IPS-18c (cell line): ENCODE measurements around the gene PTPN5.

Experiments used
- H3K4me3 ChIP-seq: 2 replicates; pipeline ENCODE4 v1.7.0; 2013; ENCODE audit warnings: low read depth, mild to moderate bottlenecking, low read length, moderate library complexity; ENCODE audit not compliant: insufficient read depth
- H3K9me3 ChIP-seq: one replicate; pipeline ENCODE4 v1.6.1; 2013; ENCODE audit warnings: mild to moderate bottlenecking, low read length, moderate library complexity; ENCODE audit not compliant: control insufficient read depth, insufficient read depth

Gene PTPN5

DNA sequence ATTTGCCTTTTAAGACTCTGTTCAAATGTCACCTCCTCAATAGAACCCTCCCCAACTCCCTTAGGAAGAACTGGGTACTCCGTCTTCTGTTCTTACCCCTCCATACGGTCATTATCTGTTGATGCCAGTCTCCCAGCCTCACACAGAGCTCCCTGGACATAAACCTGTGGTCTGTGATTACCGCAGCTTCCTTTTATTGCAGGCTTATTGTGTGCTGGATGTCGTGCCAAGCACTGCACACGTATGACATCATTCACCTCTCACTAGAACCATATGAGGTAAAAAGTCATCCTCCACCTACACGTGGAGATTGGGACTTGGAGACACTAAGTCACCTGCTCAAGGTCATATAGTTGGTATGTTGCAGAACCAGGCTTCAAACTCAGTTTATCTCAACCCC lies 15.3 kb downstream of the PTPN5 start:
- Histone ChIP-seq H3K4me3 (no peak overlapping the region), H3K9me3 (peaks cover 4% of the 10 kb centered on the region)

DNA sequence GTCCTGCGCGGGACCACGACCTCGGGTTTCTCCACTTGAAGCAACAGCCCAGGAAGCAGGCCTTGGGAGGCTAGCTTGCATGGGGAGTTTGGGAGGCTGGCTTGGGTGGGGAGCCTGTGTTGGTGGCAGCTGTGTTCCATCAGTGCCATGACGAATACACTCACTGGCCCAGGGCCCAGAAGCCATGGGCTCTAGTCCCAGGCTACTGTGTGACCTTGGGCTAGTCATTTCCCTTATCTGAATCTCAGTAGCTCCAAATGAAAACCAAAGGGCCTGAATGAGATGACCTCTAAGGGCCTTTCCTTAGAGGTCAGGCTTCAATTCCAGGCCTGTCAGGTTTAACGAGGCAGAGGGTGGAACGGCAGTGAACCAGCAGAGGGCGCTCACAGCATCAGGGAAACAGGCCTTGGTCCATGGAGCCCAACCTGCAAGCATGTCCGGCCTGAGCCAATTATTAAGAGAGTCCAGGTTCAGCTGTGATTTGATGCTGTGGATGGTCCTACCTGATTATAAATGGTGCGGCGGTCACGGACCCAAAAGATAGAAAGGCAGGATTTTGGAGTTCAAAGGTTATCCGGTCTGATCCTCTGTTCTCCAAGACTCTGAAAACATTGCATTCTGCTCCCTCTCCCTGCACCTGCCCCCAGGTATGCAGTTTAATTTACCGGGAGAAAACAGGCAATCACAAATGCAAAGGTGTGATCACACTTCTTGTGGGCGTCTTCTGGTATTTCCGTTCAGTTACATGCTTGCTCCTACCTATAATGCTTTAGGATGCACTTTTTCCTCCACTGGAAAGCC lies 15.9 kb downstream of the PTPN5 start:
- Histone ChIP-seq H3K9me3 (peaks cover 4% of the 10 kb centered on the region), H3K4me3 (no peak overlapping the region)

DNA sequence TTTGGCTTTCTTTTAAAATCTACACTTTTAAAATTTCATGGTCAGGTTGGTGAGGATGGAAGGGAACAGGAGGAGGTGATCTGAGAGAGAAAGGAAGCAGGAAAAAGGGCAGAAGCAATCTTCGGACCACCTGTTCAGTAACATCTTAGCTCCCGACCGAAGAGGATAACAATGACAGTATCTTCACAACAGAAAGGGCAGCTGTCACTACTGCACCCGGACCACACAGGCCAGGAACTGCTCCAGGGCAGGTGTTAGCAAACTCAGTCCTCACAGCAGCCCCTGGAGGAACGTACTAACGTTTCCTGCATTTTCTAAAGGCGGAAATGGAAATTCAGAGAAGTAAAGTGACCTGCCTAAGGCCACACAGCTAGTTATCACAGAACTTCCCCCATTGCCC lies 16.8 kb downstream of the PTPN5 start:
- Histone ChIP-seq H3K9me3 (peaks cover 4% of the 10 kb centered on the region), H3K4me3 (no peak overlapping the region)

DNA sequence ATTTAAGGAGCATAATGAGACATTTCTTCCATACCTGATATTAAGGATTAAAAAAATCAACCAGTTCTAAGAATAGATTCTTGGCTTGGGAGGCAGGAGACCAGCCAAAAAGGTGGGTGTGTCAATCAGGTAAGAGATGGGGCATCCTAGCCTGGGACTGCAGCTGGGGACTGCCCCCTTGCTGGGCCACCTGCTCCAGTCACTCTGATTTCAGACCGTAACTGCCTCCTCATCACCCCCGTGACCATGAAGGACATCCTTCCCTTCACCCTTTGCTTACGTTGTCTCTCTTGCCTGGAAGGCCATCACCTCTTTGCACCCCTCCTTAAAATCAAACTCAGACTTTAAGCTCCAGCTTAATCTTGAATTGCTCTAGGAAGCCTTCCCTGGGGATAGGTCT lies 17.9 kb downstream of the PTPN5 start:
- peaks cover 4% of the 10 kb centered on the region for H3K9me3 ChIP-seq
- H3K4me3 ChIP-seq = no peak overlapping the region

DNA sequence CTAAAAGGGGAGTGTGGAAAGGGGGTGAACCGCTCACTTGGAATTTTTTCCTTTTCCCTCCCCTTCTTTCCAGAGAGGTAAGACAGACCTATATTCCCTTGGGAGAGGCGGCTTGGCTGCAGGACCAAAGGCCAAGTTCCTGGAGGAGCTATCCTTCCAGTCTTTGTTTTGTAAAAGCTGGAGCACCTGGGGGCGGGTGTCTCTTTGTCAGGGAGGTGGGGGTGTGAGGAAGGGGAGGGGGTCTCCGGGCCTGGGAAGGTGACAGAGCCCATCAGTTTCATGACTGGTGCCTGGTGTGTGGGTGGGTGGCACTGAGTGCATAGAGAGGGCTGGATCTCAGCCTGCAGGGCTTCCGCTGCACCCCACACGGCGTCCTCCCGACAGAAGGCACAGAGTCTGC lies 18.5 kb downstream of the PTPN5 start:
- Histone ChIP-seq H3K9me3 (peaks cover 4% of the 10 kb centered on the region), H3K4me3 (no peak overlapping the region)

DNA sequence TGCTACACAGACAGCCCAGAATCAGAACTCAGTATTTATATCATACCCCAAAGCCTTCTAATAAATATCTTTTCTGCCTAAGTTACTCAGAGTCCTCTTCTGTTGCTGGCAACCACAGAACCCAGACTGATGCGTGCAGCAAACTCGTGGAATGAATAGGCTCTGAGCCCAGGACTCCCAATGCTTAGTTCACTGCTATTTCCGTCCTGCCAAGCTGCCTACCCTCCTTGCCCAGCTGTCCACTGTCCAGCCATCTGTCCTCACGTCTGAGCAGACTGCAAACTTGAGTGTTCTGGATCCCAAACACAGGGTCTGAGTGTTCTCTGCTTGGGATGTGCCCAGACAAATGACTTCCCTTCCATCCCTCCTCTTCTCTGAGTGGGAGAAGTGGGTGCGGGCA lies 19.4 kb downstream of the PTPN5 start:
- Histone ChIP-seq H3K9me3 (peaks cover 4% of the 10 kb centered on the region), H3K4me3 (no peak overlapping the region)

DNA sequence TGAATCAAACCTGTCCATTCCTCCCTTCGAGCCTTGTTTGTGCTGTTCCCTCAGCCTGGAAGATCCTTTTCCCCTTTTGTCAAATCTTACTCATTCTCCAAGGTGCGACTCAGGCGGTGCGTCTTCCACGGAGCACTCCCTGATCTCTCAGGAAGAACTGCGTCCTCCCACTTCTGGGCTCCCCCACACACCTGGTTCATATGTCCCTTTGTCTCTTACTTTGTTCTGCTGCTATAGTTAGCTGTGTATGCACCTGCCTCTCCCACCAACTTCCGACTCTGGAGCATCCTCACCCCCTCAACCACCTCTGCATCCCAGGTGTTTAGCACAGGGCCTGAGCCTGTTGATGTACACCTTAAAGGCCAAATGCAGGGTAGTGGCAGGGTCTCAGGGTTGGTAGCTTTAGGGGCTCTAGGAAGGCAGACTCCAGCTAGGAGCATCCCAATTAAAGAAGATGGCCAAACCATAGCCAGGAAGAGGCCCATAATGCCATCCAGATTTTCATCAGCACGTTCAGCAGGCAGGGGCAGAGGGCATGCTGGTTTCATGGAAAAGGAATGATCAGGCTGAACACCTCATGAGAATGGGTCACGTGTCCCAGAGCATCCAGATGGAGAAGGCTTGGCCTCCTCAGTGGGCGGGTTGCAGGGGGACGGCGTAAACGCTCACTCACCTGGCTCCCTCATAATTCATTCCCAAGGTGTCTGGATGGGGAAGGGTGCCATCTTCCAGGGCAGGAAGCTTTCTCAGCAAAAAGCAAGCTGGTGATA lies 20.1 kb downstream of the PTPN5 start:
- Histone ChIP-seq H3K4me3 (no peak overlapping the region), H3K9me3 (peaks cover 4% of the 10 kb centered on the region)

DNA sequence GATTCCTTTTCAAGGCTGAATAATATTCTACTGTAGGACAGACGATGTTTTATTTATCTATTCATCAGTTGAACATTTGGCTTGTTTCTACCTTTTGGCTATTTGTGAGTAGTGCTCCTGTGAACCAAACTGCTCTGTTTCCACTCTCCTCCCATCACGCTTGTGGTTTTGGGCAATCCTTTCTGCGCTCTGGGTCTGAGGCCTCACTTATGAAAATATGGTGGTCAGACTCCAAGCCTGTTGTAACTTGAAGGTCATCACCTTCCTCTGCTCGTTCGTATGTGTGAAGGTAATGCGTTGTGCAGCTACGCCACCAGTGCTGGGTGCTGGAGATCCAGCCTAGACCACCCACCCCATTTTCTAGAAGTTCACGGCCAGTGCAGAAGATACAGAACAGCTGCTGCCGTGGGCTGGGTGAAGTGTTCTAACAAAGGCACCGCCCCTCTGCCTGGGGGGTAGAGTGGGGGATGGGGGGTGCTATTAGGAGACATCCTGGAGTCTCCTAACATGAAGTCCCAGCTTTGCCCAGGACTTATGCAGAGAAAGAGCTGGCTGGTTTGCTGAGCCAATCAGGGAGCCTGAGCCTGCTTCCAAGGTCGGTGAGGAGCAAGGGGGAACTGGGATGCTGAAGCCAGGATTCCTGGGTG lies 21.0 kb downstream of the PTPN5 start:
- peaks cover 4% of the 10 kb centered on the region for H3K9me3 ChIP-seq
- no peak overlapping the region for H3K4me3 ChIP-seq

DNA sequence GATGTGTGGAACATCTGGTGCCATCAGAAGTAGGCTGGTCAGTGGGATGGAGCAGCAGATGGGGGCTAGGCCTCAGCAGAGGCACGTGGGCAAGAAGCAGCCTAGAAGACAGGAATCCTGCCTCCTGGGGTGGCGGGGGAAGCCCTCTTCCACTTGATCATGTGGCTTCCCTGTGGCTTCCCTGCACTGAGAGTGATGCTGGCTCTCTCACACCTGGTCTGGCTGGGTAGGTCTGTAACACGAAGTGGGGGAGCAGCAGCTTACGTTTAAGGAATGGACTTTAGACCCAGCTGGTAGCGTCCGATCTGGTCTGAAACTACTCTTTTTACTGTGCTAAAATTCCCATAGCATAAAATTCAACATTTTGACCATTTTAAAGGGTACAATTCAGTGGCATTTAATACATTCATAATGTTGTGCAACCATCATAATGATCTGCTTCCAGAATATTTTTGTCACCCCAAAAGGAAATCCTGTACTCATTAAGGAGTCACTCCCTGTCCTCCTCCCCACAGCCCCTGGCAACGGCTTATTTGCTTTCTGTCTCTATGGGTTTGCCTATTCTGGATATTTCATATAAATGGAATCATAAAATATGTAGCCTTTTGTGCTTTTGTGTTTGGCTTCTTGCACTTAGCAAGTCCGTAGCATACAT lies 21.7 kb downstream of the PTPN5 start:
- no peak overlapping the region for H3K4me3 ChIP-seq
- peaks cover 4% of the 10 kb centered on the region for H3K9me3 ChIP-seq

DNA sequence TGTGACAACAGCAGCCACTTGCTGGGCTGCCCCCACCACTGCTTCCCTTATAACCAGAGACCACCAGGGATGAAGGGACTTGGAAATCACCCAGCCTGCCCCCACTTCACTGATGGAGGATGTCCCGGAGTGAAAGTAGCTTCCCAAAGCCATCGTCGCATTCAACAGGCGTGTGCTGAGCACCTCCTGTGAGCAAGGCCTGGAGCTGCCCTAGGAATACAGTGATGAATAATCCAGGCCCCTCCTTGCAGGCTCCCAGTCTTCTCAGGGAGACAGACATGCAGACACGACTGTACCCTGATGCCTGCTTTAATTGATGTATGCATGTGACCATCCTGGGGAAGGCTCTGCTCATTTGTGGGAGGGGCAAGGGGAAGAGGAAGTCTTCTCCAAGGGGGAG lies 22.6 kb downstream of the PTPN5 start:
- Histone ChIP-seq H3K4me3 (no peak overlapping the region), H3K9me3 (no peaks in the 10 kb centered on the region)

DNA sequence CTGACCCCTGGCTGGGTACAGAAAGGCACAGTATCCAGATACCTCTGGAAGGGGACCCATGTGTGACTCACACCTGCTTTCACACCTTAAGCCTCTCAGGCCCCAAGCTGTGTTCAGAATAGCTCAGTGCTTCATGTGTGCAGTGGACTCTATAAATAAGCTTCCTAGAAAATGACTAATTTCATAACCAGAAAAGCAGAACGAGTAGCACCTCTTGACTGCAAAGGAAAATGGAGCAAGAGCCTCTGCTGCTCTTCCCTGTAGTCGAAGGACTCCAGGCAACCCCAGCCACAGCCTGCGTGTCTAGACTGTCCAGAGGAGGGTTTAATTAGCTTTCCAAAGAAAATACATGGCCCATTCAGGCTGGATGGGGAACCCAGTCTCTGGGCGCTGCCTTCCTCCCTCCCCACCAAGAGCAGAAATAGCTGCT lies 23.1 kb downstream of the PTPN5 start:
- Histone ChIP-seq H3K9me3 (no peaks in the 10 kb centered on the region), H3K4me3 (no peak overlapping the region)

DNA sequence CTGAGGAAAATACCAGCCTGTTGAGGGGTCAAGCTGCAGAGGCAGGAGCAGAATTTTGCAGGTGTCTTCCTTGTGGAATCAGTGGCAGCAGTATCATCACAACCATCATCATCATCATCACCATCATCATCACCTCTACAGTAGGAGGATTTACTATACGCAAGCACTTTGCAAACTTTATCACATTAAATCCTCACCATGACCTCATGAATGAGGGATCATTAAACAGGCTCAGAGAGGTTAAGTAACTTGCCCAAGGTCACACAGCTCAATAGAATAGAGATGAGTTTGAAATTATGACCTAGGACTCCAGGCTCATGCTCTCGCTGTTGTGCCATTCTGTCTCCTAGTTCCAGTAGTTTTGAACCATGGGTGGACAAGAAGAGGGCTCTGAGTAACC lies 25.6 kb downstream of the PTPN5 start:
- Histone ChIP-seq H3K9me3 (no peaks in the 10 kb centered on the region), H3K4me3 (no peak overlapping the region)

DNA sequence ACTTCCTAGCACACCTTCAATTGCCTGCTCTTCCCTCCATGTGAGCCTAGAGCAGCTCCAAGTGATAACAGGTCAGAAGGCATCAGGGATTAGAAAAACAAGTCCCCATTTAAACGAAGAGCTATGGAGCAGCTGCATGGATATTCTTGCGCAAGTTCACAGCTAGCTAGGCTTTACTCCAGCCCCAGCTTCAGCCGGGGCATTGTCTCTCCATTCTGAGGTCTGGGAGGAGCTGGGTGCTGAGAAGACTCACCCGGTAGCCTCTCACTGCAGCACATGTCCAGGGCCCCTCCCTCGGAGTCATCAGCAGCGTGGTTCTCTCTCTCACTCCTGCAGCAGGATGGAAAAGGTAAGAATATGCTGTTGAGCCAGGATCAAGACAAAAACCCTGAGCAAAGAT lies 26.0 kb downstream of the PTPN5 start:
- Histone ChIP-seq H3K4me3 (no peak overlapping the region), H3K9me3 (no peaks in the 10 kb centered on the region)

DNA sequence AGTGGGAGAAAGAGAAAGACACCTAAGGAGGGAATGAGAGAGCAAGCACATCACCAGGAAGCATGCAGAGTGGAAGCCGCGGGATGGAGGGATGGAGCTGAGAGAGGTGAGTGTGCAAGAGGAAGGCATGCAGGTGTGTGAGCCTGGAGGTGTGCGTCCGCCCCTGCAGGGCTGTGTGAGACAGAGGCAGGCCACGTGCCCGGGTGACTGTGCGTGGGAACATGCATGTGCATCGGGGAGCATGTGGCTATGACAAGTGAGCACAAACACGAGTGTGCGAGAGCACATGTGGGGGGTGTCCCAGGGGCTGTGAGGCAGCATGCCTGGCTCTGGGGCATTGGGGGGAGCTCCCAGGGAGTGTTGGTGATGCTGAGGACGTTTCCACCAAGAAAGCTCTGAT lies 29.9 kb downstream of the PTPN5 start:
- Histone ChIP-seq H3K4me3 (no peak overlapping the region), H3K9me3 (no peaks in the 10 kb centered on the region)

DNA sequence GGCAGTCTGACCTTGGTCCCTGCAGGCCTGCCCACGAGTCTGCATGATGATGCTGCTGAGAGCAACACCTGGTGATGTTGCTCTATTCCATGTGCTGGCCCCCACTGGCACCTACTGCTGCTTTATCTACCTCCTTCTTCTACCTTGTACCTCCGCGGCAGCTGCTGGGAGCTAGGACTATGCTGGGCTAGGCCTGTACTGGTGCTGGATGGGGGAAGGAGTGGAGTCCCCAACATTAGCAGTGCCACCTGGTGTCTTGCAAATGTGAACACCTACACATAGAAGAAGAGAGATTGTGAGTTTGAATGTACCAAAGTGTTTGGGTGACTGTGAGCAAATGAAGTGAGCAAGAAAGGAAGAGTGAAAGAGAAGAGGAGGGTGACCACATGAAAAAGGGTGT lies 30.5 kb downstream of the PTPN5 start:
- Histone ChIP-seq H3K9me3 (no peaks in the 10 kb centered on the region), H3K4me3 (no peak overlapping the region)

DNA sequence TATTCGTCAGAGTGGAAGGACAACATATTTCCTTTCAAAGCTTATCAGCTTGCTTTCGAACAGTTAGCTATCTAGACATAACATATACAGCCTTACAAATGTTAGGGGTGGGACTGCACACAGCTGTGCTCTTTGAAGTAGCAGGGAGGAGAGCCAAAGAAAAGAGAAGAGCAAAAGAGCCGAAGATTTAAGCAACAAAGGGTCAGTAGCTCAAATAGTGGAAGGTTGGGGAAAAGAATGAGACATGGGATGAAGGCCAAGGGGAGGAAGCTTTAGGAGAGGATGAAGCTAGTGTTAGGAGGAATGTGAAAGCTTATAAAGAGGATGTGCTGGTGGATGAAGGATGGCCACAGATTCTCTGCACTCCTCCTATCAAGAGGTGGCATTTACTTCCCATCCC lies 33.8 kb downstream of the PTPN5 start:
- no peak overlapping the region for H3K4me3 ChIP-seq
- H3K9me3 ChIP-seq = no peaks in the 10 kb centered on the region

DNA sequence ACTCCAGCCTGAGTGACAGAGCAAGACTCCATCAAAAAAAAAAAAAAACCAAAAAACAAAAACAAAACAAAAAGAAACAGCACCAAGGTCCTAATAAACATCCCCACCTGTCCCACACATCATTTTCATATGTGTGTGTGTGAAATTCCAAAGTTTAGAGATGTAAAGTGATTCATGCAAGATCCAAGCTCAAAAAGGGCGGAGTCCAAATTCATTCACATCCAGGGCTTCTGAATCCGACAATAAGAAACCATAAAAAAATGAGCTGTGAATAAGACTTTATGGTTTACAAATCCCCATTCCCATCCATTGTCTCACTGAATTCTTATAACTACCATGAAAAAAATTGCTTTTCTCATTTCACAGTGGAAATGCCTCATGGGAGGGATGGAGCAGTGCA lies 34.7 kb downstream of the PTPN5 start:
- Histone ChIP-seq H3K4me3 (no peak overlapping the region), H3K9me3 (no peaks in the 10 kb centered on the region)

DNA sequence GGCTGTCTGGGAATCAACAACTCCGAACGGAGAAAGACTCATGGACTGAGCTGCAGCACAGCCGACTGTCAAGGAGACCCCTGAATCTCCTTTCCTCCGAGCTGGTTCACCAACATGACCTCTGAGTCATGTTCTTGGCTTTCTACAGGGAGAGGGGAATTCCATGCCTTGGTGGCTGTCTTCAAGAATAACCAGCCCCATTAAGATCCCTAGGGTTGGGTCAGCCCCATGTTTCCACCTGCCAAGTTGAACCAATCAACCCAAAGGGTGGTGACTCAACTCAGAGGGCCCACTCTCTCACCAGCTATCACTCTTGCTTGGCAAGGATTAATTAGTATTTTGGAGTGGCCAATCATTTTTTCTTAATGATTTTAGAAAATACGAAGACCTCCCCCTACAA lies 37.3 kb downstream of the PTPN5 start:
- Histone ChIP-seq H3K4me3 (no peak overlapping the region), H3K9me3 (no peaks in the 10 kb centered on the region)
